DMS 273 (cell line): ENCODE results near the gene TRNAU1AP.
"Not testable (repeated sequence)": the region's sequence is repeated elsewhere in the genome, so short reads cannot be mapped to it uniquely, and the experiment has no call there.

ENCODE experiments used
- DNase-seq: peaks from one replicate; lab custom pipeline; 2025; ENCODE audit not compliant: unreplicated experiment; lab: John Stamatoyannopoulos, UW

Gene TRNAU1AP

DNA sequence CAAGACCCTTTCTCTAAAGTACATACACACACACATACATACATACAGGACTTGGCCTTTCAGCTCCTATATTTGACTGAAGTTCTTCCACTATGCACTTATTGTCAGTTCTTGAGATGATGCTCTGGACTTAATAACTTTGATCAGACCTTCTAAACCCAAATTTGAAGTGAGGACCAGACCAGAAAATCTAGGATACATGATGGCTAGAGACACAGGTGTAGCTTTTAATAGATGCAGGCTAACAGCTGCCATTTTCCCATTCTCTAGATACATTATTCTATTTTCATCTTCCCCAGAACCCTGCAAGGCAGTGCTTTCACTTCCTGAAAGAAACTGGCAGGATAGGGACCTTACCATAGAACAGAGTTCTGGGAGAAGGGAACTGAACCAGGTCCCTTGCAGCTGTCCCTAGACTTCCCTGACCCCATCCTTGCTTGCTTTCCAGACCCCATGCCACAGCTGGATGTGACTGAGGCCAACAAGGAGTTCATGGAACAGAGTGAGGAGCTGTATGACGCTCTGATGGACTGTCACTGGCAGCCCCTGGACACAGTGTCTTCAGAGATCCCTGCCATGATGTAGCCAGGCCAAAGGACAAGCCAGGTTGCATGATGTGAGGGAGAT, 24.3 kb downstream of the TRNAU1AP start:
- peak; percentile 62 for DNase-seq

DNA sequence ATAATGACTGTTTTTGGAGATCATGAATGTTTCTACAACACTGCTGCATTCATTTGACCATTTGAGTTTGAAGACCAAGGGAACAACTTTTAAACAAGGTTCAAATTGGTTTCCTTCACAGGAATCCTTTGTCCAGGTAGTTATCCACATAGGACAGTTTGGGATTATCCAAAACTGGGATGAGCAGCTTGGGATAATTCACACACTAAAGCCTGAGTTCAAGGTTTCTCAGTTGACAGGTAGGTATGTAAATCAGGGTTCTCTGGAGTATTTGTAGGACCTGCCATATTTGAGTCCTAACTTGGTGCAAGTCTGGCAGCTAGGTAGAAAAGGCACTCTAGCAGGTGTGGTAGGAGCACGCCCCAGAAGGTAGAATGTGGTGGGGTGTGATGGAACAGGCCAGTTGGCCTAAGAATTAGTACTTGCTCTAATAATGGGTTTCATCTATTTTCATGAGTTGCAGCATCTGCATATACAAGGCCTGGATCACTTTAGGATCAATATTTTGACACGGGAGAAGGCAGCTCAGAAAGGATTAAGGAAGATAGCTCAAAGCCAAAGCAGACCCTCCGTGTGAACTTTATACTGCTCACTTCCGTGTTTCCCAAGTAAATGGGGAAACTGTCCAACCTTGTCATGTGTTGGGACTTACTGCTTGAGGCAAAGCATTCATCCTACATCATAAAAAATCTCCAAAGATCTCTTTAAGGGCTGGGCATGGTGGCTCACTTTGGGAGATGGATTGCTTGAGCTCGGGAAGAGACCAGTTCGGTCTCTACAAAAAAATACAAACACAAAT, 25.1 kb downstream of the TRNAU1AP start:
- DNase-seq, result peak; percentile 56

DNA sequence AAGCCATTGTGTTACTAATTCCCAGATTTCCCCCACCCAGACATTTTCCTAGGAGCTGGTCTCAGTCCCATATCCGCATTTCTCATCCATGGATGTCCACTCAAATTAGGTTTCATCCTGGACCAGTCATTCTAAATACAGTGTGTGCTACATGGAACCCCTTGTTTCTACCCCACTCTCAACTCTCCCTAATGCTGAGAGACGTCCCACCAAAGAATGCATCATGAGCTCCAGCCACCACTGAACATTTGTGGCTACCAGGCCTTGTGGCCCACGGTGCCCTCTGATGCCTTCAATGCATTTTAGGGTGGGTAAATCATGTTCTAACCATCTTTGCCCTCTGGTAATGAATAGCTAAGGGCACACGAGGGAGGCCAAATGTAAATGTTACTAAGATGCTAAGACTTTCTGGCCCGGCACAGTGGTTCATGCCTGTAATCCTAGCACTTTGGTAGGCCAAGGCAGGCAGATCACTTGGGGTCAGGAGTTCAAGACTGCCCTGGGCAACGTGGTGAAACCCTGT, 25.9 kb downstream of the TRNAU1AP start:
- DNase-seq, result no peak

DNA sequence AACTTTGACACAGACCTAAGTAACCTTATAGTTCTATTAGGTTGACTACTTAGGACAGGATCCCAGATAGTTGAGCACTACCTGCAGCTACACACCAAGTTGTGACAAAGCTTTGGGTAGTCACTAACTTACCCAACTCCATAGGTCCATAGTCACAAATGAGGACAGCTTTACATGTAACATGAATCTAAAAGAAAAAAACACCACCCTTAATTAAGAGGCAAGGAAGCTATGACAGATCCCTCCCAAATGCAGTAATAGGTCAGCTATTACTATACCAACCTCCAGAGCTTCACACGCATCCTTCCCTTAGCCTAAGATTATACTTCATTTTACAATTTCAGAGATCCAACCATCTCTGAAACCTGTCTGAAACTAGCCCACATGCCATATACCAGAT, 26.5 kb downstream of the TRNAU1AP start:
- DNase-seq, result no peak

DNA sequence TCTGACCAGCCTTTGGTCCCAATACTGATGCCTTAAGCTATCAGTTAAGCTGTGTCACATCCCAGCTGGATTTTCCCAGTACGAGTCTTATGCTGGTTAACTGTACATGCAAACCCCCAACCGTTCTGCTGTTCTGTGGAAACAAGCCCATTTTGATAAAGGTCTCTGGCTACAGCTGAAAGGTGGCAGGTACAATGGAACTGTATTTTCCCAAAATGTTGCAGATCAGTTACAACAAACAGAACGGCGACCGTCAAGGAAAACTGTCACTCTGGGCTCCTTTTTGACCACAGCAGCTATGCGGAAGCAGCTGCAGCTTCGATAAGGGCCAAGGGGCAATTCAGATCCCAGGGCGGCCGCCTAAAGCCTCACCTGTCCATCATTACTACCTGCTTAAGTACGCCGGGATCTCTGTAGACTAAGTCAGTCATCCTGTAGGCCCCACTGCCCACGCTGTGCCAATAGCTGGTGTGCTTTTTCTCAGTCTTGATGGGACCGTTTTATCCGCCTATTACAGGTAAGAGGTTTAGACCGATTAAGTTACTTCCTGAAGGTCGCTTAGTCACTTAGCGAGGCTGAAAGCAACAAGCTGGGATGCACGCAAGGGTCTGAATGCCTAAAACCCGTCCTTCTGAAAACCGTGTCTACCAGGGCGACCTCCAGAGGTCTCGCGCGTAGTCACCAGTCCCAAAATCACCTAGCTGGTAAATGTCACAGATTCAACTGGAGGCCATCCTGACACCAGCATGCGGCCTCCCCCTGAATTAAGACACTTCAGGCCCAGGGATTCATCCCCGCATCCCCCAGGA, 28.0 kb downstream of the TRNAU1AP start:
- peak; percentile 59 for DNase-seq

DNA sequence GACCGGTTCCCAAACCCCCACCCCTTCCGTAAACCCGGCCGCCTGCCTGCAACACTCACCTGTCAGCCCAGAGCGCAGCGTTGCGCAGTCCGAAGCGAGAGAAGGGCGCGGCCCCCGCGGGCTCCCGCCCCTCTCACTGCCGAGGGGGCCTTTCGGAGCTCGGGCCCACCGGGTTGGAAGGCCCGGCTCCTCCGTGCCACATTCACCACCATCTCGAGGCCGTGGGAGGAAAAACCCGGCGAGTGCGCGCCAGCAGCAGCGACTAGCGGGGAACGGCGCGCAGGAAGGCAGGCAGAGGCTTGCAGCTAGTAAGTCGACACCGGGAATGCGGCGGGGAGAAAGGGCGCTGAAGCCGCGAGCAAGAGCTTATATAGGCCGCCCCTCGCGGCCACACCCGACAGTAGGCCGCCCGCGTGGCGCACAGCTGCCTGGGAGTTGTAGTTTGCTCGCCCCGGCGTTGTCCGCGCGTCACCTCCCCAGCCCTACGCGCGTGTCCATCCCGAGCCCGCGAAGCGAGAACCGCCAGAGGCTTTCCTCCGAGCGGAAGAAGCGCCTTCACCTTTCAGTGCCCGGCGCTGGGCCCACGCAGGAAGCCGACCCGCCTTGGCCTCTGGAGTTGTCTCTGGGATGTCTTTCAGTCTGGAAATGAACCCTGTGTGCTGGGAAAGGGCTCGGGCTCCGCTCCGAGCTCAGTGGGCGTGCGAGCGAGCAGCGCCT, 28.8 kb downstream of the TRNAU1AP start:
- peak; percentile 98 for DNase-seq

- DNase-seq, result peak; percentile 63
Measured at GRCh38 chr1:28582248-28582615, 29.3 kb downstream of the TRNAU1AP start.

- DNase-seq, result not testable (repeated sequence)
Measured at GRCh38 chr1:28586585-28587391, 33.9 kb downstream of the TRNAU1AP start.

DNA sequence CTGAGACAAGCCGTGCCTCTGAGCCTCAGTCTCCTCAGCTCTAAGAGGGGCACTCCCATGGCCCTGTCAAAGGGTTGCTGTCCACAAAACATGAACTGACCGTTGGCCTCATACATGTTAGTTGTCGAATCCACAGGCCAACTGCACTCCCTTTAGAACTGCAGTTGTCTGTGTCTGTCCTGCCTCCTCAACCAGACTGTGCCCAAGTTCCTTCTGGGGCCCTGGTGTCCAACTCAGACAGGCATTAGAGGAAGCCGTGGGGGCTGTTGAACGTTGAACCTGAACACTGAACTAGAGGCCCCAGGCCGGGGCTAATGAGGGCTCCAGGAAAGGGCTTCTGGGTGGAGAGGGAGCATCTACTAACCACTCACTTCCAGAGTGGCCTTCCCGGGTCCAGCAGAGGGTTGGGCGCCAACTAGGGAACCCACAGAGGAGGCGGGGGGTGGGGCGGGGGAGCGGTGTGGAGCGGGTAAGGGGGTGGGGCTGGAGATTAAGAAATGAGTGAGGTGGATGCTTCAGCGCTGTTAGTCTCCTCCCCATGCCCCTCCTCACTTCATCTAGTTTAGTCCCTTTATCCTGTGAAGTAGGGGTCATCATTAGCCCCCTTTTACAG, 38.9 kb downstream of the TRNAU1AP start, which contains the start of gene RAB42:
Gene RAB42, plus strand, starts transcription at position 558 of the 613 bp plus-strand sequence. CDS start 247 bp downstream, outside the sequence.
- DNase-seq, result peak; percentile 55

DNA sequence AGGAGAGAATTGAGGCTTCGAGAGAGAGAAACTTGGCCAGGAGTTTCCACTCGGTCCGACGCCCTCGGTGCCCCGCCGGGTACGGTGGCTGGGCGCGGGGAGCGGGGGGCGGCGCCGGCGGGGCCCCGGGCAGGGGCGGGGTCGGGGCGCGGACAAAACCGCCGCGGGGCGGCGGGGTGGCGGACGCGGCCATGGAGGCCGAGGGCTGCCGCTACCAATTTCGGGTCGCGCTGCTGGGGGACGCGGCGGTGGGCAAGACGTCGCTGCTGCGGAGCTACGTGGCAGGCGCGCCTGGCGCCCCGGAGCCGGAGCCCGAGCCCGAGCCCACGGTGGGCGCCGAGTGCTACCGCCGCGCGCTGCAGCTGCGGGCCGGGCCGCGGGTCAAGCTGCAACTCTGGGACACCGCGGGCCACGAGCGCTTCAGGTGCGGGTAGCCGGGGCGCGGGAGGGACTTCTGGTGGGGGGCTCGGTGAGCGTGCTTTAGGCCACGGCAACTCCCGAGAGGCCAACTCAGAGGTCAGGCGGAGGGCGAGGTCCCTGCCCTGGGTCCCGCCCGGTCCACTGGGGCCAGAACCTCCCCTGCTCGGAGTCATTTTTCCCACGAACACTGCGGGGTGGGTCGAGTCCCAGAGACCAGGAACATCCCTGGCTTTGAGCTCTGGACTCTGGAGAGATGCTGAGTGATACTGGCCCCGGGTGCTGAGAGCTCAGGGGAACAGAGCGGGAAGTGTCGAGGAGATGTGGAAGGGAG, 39.6 kb downstream of the TRNAU1AP start:
- DNase-seq, result peak; percentile 55

- DNase-seq, result not testable (repeated sequence)
Measured at GRCh38 chr1:28593988-28594356, 41.1 kb downstream of the TRNAU1AP start.

- DNase-seq, result not testable (repeated sequence)
Measured at GRCh38 chr1:28594686-28595411, 42.0 kb downstream of the TRNAU1AP start.

- no peak for DNase-seq
Measured at GRCh38 chr1:28595412-28596191, 42.7 kb downstream of the TRNAU1AP start.

DNA sequence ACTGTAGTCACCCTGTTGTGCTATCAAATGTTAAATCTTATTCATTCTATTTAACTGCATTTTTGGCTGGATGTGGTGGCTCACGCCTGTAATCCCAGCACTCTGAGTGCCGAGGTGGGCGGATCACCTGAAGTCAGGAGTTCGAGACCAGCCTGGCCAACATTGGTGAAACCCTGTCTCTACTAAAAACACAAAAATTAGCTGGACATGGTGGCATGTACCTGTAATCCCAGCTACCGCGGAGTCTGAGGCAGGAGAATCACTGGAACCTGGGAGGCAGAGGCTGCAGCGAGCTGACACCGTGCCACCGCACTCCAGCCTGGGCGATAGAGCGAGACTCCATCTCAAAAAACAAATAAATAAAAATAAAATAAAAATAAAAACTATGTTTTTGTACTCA, 43.4 kb downstream of the TRNAU1AP start:
- not testable (repeated sequence) for DNase-seq

DNA sequence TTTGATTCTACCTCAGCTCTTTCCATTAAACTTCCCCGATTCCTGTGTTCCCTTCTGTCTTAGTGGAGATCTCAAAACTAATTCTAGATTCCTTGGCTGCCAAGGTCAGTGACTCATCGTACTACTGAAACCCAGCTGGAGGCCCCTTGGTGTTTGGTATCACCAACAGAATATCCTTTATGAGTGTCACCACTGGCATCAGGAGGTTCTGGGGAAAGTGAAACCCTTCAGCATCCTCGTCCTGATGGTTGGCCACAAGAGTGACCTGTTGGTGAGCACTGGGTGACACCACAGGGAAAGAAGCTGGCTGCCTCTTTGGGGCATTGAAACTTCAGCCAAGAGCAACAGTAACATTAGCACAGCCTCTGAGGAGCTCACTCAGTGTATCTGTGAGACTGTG, 48.8 kb downstream of the TRNAU1AP start:
- DNase-seq, result peak; percentile 14

GRCh38 chr1:28602536-28603439, 49.9 kb downstream of the TRNAU1AP start:
- peak; percentile 83 for DNase-seq
